ENCODE results near the gene MORN5. TPM values are rescaled to one million over a fixed set of nuclear protein-coding genes. Genes with fewer than 3 reads are reported as not detected.

Gene MORN5
- total RNA-seq, 2 donors from 2014 or later: 0.81 TPM; not detected in 1

DNA sequence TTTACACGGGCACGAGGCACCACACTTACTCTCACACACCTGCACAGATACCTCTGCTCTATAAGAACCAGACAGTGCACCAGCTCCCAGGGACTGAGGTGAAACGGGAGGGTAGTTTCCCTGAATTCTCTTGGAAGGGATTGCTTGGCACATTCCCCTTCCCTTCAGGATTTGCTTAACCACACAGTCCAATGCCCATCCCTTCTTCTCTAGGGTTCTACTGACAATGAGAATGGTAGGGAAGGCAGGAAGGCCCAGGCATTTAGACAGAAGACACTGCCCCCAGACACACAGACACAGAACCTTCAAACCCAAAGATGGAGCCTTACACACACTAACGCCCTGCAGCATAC is 69.8 kb downstream of the MORN5 start:
- H3K9ac ChIP-seq (ENCODE audit: extremely low read depth, low read length, poor library complexity, severe bottlenecking): no peak overlapping the region
- peaks cover 46% of the 10 kb centered on the region for H3K27me3 Mint-ChIP-seq (ENCODE audit: insufficient read depth)

DNA sequence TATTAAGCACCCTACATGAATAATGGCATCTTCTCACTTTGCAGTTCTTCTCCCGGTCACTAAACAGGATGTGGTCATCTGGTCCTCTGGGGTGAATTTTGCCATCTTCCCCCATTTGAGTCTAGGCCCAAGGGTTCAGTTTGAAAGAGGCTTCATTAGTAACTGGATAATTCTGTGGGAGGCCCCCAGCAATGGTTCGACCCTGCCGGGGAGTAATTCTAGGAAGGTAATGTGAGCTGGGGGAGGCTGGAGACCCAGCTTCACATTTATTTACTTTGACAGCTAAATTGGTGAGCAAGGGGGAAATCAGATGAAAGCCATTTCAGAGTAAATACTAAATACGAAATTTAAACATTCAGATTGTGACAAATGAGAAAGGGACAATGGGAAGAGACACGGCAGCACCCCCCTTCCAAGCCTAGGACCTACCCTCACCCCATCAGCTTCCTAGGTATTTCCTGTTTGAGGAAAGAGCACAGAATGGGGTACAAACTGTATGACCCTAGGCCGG is 73.1 kb downstream of the MORN5 start:
- H3K4me3 Mint-ChIP-seq: no peak overlapping the region
- no peaks in the 10 kb centered on the region for H3K9me3 ChIP-seq (ENCODE audit: control insufficient read depth, low read length)
- H3K27me3 Mint-ChIP-seq (ENCODE audit: insufficient read depth): peaks cover 14% of the 10 kb centered on the region
- TF ChIP-seq, protein P1, sequence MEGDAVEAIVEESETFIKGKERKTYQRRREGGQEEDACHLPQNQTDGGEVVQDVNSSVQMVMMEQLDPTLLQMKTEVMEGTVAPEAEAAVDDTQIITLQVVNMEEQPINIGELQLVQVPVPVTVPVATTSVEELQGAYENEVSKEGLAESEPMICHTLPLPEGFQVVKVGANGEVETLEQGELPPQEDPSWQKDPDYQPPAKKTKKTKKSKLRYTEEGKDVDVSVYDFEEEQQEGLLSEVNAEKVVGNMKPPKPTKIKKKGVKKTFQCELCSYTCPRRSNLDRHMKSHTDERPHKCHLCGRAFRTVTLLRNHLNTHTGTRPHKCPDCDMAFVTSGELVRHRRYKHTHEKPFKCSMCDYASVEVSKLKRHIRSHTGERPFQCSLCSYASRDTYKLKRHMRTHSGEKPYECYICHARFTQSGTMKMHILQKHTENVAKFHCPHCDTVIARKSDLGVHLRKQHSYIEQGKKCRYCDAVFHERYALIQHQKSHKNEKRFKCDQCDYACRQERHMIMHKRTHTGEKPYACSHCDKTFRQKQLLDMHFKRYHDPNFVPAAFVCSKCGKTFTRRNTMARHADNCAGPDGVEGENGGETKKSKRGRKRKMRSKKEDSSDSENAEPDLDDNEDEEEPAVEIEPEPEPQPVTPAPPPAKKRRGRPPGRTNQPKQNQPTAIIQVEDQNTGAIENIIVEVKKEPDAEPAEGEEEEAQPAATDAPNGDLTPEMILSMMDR (conservative IDR thresholded peaks at IDR 0.05): no peak
- 78 to 88% methylated on average over 1 to 6 of the region's 6 CpGs for whole genome bisulfite sequencing, 2 experiments (ENCODE audit: insufficient coverage in 1 of 2, insufficient read length in 1 of 2)
- no peaks in the 10 kb centered on the region for H3K36me3 Mint-ChIP-seq (ENCODE audit: low read depth)
- H3K27ac Mint-ChIP-seq: no peak overlapping the region
- H3K4me1 ChIP-seq (ENCODE audit: control insufficient read depth, insufficient read depth, low read length): no peaks in the 10 kb centered on the region
- H3K36me3 ChIP-seq (ENCODE audit: control insufficient read depth, insufficient read depth, low read length): no peaks in the 10 kb centered on the region
- no peak overlapping the region for H3K4me3 ChIP-seq (ENCODE audit: low read length)
- no peak for DNase-seq
- no peak overlapping the region for H3K27ac ChIP-seq (ENCODE audit: low read depth, low read length)
- H3K9me3 Mint-ChIP-seq: no peaks in the 10 kb centered on the region
- no peaks in the 10 kb centered on the region for H3K4me1 Mint-ChIP-seq
- peaks cover 52% of the 10 kb centered on the region for H3K27me3 ChIP-seq (ENCODE audit: control insufficient read depth, insufficient read depth, low read length, poor library complexity, severe bottlenecking)
- no peak overlapping the region for H3K9ac ChIP-seq (ENCODE audit: extremely low read depth, low read length, poor library complexity, severe bottlenecking)

More for the DNA sequence above, 69.8 kb downstream of the MORN5 start:
- Mint-ChIP-seq H3K4me3 (no peak overlapping the region), H3K27ac (no peak overlapping the region), H3K9me3 (peaks cover 9% of the 10 kb centered on the region), H3K4me1 (peaks cover 6% of the 10 kb centered on the region), H3K36me3 (ENCODE audit: low read depth) (peaks cover 2% of the 10 kb centered on the region)
- no peaks in the 10 kb centered on the region for H3K9me3 ChIP-seq (ENCODE audit: control insufficient read depth, low read length)
- no peak overlapping the region for H3K27ac ChIP-seq (ENCODE audit: low read depth, low read length)
- H3K4me1 ChIP-seq (ENCODE audit: control insufficient read depth, insufficient read depth, low read length): no peaks in the 10 kb centered on the region
- H3K27me3 ChIP-seq (ENCODE audit: control insufficient read depth, insufficient read depth, low read length, poor library complexity, severe bottlenecking): peaks cover 86% of the 10 kb centered on the region
- H3K36me3 ChIP-seq (ENCODE audit: control insufficient read depth, insufficient read depth, low read length): no peaks in the 10 kb centered on the region
- DNase-seq: no peak
- H3K4me3 ChIP-seq (ENCODE audit: low read length): no peak overlapping the region
- 27 to 62% methylated on average over 3 to 4 of the region's 4 CpGs for WGBS, 2 experiments (ENCODE audit: insufficient coverage in 1 of 2, insufficient read length in 1 of 2)
- TF ChIP-seq, protein P1 (conservative IDR thresholded peaks at IDR 0.05): no peak

DNA sequence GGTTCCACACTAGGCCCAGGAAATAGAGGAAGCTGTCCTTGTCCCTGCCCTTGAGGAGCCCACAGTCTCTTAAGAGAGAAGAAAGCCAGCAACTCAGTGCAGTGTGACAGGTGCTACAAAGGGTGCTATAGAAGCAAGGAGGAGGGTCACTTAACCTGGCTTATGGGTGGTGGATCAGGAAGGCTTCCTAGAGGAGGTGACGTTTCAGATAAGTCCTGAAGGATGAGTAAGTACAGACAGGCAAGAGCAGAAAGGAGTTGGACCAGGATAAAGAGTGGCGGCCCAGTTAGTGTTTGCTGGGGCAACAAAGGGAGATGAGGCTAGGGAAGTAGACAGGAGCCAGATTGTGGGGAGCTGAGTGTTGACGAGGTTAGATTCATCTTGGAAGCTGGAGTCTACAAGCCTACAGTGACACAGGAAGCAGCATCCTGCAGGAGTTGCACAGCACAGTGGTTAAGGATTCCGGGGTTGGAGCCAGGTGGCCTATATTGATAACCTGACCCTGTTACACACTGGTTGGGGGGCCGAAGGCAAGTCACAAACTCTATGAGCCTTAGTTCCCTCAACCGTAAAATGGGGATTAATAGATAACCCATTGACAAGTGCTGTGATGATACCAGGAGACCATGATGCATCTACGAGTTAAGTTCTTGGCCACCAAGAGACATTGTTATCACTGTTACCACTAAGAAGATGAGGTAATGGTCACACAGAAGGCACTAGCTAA is 74.5 kb downstream of the MORN5 start:
- no peaks in the 10 kb centered on the region for H3K9me3 ChIP-seq (ENCODE audit: control insufficient read depth, low read length)
- no peak overlapping the region for H3K9ac ChIP-seq (ENCODE audit: extremely low read depth, low read length, poor library complexity, severe bottlenecking)
- Mint-ChIP-seq H3K4me1 (no peaks in the 10 kb centered on the region), H3K4me3 (no peak overlapping the region), H3K9me3 (no peaks in the 10 kb centered on the region), H3K27me3 (ENCODE audit: insufficient read depth) (peaks cover 9% of the 10 kb centered on the region), H3K36me3 (ENCODE audit: low read depth) (peaks cover 2% of the 10 kb centered on the region), H3K27ac (no peak overlapping the region)
- H3K36me3 ChIP-seq (ENCODE audit: control insufficient read depth, insufficient read depth, low read length): no peaks in the 10 kb centered on the region
- peaks cover 39% of the 10 kb centered on the region for H3K27me3 ChIP-seq (ENCODE audit: control insufficient read depth, insufficient read depth, low read length, poor library complexity, severe bottlenecking)
- no peak overlapping the region for H3K4me3 ChIP-seq (ENCODE audit: low read length)
- no peak overlapping the region for H3K27ac ChIP-seq (ENCODE audit: low read depth, low read length)
- H3K4me1 ChIP-seq (ENCODE audit: control insufficient read depth, insufficient read depth, low read length): no peaks in the 10 kb centered on the region
- TF ChIP-seq, protein P1 (conservative IDR thresholded peaks at IDR 0.05): no peak
- DNase-seq: no peak
- WGBS, 2 experiments (ENCODE audit: insufficient coverage in 1 of 2, insufficient read length in 1 of 2): 93 to 97% methylated on average over 7 of the region's 7 CpGs

All from endodermal cell (in vitro differentiated cells).